Thoracic aorta (tissue), 2 donors: ENCODE data around the gene RIPK3. TPM values are rescaled to one million over a fixed set of nuclear protein-coding genes. Genes with fewer than 3 reads are reported as not detected.

Experiments used
- ATAC-seq: fragments of 150-250 bp; one replicate; pipeline ENCODE4 v1.8.0; 2017; ENCODE audit warnings: low read depth; ENCODE audit not compliant: insufficient number of reproducible peaks, low FRiP score
- DNase-seq: peaks from one replicate; pipeline ENCODE4 v3.0.0-alpha.2; 2020; ENCODE audit warnings: low spot score
- H3K27ac ChIP-seq, 2 donors: fragments of 200-600 bp; sonication (generic); 1 replicate in 1 of 2; 2 replicates in 1 of 2; pipeline ENCODE4 v1.5.1; 2016; ENCODE audit warnings: mild to moderate bottlenecking in 2 of 2, moderate library complexity in 2 of 2
- H3K27me3 ChIP-seq: fragments of 200-600 bp; sonication (generic); replicated peaks from 2 replicates; pipeline ENCODE4 v1.6.0; 2016; ENCODE audit warnings: mild to moderate bottlenecking; ENCODE audit not compliant: insufficient read depth
- H3K36me3 ChIP-seq: fragments of 200-600 bp; sonication (generic); one replicate; pipeline ENCODE4 v1.5.1; 2016
- H3K4me1 ChIP-seq, 2 donors: fragments of 200-600 bp; sonication (generic); 1 replicate in 1 of 2; 2 replicates in 1 of 2; pipeline versions ENCODE4 v1.5.1 to v1.6.0; 2016; ENCODE audit warnings: low read depth in 2 of 2, mild to moderate bottlenecking in 1 of 2; ENCODE audit not compliant: control insufficient read depth in 1 of 2
- H3K4me3 ChIP-seq: fragments of 200-600 bp; sonication (generic); 2 replicates; pipeline ENCODE4 v1.5.1; 2016; ENCODE audit warnings: mild to moderate bottlenecking
- H3K9me3 ChIP-seq: fragments of 200-600 bp; sonication (generic); 2 replicates; pipeline ENCODE4 v1.5.1; 2016
- CTCF ChIP-seq: fragments of 200-600 bp; sonication (generic); IDR thresholded peaks from one replicate; pipeline ENCODE4 v1.5.1; 2019; ENCODE audit warnings: antibody characterized with exemption
- total RNA-seq, 2 donors: library from RNA; depleted of rRNA; stranded (reverse); fragments of >200 nt; gene quantifications; one replicate each; pipeline versions ENCODE4 v1.1.0 to v1.2.3, GENCODE V29; 2016

The RIPK3 gene
- total RNA-seq, 2 donors from 2014 or later: 6.8 to 17.9 TPM

GRCh38 chr14:24365600-24366412 is 26.0 kb upstream of the RIPK3 start:
- Histone ChIP-seq H3K27me3 (no peaks in the 10 kb centered on the region), H3K4me3 (peak overlapping the region; percentile 97), H3K27ac (peak overlapping the region; percentile 96 to 98), H3K9me3 (no peaks in the 10 kb centered on the region), H3K4me1 (peaks cover 10 to 38% of the 10 kb centered on the region in 2 donors), H3K36me3 (no peaks in the 10 kb centered on the region)
- peak; percentile 56 for ATAC-seq
- peak; percentile 51 for DNase-seq
- TF ChIP-seq CTCF: peak; percentile 88

GRCh38 chr14:24364841-24365240 is 25.1 kb upstream of the RIPK3 start:
- Histone ChIP-seq H3K4me1 (peaks cover 10 to 32% of the 10 kb centered on the region in 2 donors), H3K27me3 (no peaks in the 10 kb centered on the region), H3K9me3 (no peaks in the 10 kb centered on the region), H3K27ac (peak overlapping the region; percentile 96 to 98), H3K4me3 (no peak overlapping the region), H3K36me3 (no peaks in the 10 kb centered on the region)
- DNase-seq (no peak), ATAC-seq (no peak)
- TF ChIP-seq CTCF: no peak

GRCh38 chr14:24363401-24363800 is 23.6 kb upstream of the RIPK3 start:
- ATAC-seq (no peak), DNase-seq (no peak)
- no peak overlapping the region for H3K27ac ChIP-seq
- no peaks in the 10 kb centered on the region for H3K36me3 ChIP-seq
- H3K4me1 ChIP-seq: peaks cover 10 to 21% of the 10 kb centered on the region in 2 donors
- H3K27me3 ChIP-seq: no peaks in the 10 kb centered on the region
- no peaks in the 10 kb centered on the region for H3K9me3 ChIP-seq
- TF ChIP-seq CTCF: no peak
- no peak overlapping the region for H3K4me3 ChIP-seq

- Histone ChIP-seq H3K4me1 (peaks cover 10 to 18% of the 10 kb centered on the region in 2 donors), H3K27ac (no peak overlapping the region), H3K9me3 (no peaks in the 10 kb centered on the region), H3K27me3 (no peaks in the 10 kb centered on the region), H3K4me3 (no peak overlapping the region), H3K36me3 (no peaks in the 10 kb centered on the region)
- no peak for TF ChIP-seq CTCF
- ATAC-seq: no peak
- no peak for DNase-seq
These were observed 22.6 kb upstream of the RIPK3 start for GRCh38 chr14:24362241-24362960.

GRCh38 chr14:24361326-24361725 is 21.5 kb upstream of the RIPK3 start:
- H3K27ac ChIP-seq: no peak overlapping the region
- DNase-seq (no peak), ATAC-seq (no peak)
- H3K27me3 ChIP-seq: no peaks in the 10 kb centered on the region
- peaks cover 10 to 15% of the 10 kb centered on the region in 2 donors for H3K4me1 ChIP-seq
- TF ChIP-seq CTCF: no peak
- H3K9me3 ChIP-seq: no peaks in the 10 kb centered on the region
- no peak overlapping the region for H3K4me3 ChIP-seq
- H3K36me3 ChIP-seq: no peaks in the 10 kb centered on the region
